Erythroblast (primary cell): ENCODE data around the gene MYCBP2.

ENCODE experiments used
- GATA1 ChIP-seq: IDR thresholded peaks from 2 replicates; pipeline ENCODE4 v1.6.1; 2011; ENCODE audit warnings: low read depth, mild to moderate bottlenecking, control low read depth, low read length, moderate library complexity
- POLR2A ChIP-seq: IDR thresholded peaks from 2 replicates; pipeline ENCODE4 v1.6.1; 2011; ENCODE audit warnings: mild to moderate bottlenecking, low read length

- TF ChIP-seq POLR2A (no peak), GATA1 (no peak)
Measured at GRCh38 chr13:77269141-77269540, 57.8 kb downstream of the MYCBP2 start.
